Measurements from ENCODE around the gene STARD3NL. TPM values are rescaled to one million over a fixed set of nuclear protein-coding genes. Genes with fewer than 3 reads are reported as not detected.
"Not testable (repeated sequence)": the region's sequence is repeated elsewhere in the genome, so short reads cannot be mapped to it uniquely, and the experiment has no call there.

Gene STARD3NL, protein sequence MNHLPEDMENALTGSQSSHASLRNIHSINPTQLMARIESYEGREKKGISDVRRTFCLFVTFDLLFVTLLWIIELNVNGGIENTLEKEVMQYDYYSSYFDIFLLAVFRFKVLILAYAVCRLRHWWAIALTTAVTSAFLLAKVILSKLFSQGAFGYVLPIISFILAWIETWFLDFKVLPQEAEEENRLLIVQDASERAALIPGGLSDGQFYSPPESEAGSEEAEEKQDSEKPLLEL
- polyA plus RNA-seq (ENCODE audit: insufficient read length in 4 of 4): 10 to 100 TPM; 69.0 to 80.7 (median 78.8) TPM

GRCh38 chr7:38178004-38178694, at the start of gene STARD3NL:
Gene STARD3NL (plus strand): TSS chr7:38178245. CDS start chr7:38207505, 29,260 bp downstream.
- DNase-seq (ENCODE audit: low read depth in 4 of 4, low spot score in 3 of 4): peak; percentile 99 to 100 (median 100)

- DNase-seq (ENCODE audit: low read depth in 4 of 4, low spot score in 3 of 4): no peak
Observed at GRCh38 chr7:38129162-38129561, 48.9 kb upstream of the STARD3NL start.

DNA sequence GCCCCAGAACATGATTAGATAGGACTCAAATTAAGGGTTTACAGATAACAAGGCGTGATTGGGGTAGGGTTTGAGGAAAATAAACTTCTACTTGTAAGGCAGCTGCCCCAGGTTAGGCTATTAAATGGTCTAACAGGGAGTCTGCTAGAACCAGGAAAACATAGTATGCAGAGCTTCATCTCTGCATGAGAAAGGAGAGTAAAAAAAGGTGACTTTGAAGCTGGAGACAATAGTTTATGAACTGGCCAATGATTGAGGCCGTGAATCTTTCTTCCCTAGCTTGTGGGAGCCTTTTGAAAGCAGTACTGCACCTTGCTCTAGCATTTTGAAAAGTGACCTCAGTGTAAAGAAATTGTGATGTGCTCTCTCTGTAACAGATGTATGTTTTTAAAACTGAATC, 48.5 kb upstream of the STARD3NL start:
- DNase-seq (ENCODE audit: low read depth in 4 of 4, low spot score in 3 of 4): no peak

DNA sequence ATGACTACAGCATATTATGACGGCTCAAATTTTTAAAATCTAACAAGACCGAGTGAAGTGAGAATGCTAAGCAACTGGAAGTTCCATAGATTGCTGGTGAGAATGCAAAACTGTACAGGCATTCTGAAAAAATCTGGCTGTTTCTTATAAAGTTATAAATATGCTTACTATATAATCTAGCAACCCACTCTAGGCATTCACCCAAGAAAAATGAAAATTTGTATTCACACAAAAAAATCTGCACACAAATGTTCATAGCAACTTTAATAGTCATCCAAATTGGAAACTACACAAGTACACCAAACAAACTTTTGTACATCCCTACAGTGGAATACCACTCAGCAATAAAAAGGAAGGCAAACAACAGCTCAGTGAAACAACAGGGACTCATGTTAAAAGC, 39.9 kb upstream of the STARD3NL start:
- no peak for DNase-seq (ENCODE audit: low read depth in 4 of 4, low spot score in 3 of 4)

- no peak for DNase-seq (ENCODE audit: low read depth in 4 of 4, low spot score in 3 of 4)
Observed at GRCh38 chr7:38141187-38141586, 36.9 kb upstream of the STARD3NL start.

DNA sequence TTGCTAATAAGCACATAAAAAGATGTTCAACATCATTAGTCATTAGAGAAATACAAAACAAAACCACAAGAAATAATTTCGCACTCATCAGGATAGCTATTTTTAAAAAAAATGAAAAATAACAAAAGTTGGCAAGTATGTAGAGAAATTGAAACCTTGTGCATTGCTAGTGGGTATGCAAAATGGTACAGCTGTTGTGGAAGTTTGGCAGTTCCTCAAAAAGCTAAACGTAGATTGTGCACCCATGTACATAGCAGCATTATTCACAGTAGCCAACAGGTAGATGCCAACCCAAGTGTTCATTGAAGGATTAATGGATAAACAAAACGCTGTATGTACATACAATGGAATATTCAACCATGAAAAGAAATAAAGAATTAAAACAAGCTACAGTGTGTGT, 35.3 kb upstream of the STARD3NL start:
- no peak for DNase-seq (ENCODE audit: low read depth in 4 of 4, low spot score in 3 of 4)

DNA sequence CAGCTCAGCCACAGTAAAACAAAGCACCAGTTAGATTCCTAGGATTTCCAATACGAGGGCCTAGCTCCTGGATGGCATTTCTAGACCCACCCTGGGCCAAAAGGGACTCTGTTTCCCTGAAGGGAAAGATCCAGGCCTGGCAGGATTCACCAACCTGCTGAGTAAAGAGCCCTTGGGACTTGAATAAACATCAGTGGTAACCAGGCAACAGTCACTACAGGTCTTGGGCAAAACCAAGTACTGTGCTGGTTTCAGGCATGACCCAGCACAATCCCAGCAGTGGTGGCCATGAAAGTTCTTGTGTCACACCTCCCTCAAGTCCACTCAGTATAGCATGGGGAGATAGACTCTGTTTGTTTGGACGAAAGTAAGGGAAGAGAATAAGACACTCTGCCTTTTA, 31.0 kb upstream of the STARD3NL start:
- DNase-seq (ENCODE audit: low read depth in 4 of 4, low spot score in 3 of 4): no peak

- DNase-seq (ENCODE audit: low read depth in 4 of 4, low spot score in 3 of 4): no peak
Observed at GRCh38 chr7:38151556-38151955, 26.5 kb upstream of the STARD3NL start.

- DNase-seq (ENCODE audit: low read depth in 4 of 4, low spot score in 3 of 4): no peak
Observed at GRCh38 chr7:38153515-38153914, 24.5 kb upstream of the STARD3NL start.

- no peak for DNase-seq (ENCODE audit: low read depth in 4 of 4, low spot score in 3 of 4)
Observed at GRCh38 chr7:38154278-38154677, 23.8 kb upstream of the STARD3NL start.

DNA sequence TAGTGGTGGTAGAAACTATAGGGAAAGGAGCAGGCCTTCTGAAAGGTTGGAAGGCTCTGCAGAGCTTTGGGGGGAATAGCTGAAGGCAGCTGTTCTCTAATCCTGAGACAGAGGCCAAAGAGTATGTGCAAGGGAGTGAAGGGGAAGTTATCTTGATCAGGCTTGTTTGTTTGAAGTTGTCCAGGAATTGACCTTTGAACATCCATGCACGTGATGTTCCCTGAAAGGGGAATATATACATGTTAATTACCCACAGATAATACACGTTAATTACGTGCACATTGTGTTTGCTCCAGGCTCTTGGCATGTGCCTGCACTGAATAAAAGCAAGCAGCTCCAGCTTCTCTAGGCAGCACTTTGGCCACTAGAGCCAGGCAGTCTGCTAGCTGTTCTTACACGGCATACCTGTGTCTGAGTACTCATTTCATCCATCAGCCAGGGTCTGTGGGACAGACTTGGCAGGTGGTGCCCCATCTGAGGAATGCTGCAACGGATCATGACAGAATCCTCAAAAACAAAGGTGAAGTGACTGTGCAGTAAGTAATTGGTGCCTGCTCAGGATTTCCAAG, 18.0 kb upstream of the STARD3NL start:
- DNase-seq (ENCODE audit: low read depth in 4 of 4, low spot score in 3 of 4): no peak

DNA sequence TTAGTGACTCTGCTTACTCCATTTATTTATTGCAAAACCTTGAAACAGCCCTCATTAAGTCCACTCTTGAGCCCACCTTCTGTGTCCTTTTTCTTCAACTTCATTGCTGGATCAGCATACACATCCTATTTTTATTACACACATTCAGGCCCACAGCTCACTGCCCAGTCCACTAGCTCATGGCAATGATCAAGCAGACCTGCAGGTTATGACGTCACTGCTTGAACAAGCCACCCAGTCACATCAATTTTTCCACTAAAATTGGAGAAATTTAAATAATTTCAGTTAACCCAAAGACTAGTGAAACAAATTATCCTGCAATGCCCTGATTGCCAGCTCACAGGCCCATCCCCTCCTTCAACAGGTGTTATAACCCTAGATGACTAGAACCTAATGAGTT, 16.0 kb upstream of the STARD3NL start:
- no peak for DNase-seq (ENCODE audit: low read depth in 4 of 4, low spot score in 3 of 4)

GRCh38 chr7:38163671-38164070, 14.4 kb upstream of the STARD3NL start:
- no peak for DNase-seq (ENCODE audit: low read depth in 4 of 4, low spot score in 3 of 4)

DNA sequence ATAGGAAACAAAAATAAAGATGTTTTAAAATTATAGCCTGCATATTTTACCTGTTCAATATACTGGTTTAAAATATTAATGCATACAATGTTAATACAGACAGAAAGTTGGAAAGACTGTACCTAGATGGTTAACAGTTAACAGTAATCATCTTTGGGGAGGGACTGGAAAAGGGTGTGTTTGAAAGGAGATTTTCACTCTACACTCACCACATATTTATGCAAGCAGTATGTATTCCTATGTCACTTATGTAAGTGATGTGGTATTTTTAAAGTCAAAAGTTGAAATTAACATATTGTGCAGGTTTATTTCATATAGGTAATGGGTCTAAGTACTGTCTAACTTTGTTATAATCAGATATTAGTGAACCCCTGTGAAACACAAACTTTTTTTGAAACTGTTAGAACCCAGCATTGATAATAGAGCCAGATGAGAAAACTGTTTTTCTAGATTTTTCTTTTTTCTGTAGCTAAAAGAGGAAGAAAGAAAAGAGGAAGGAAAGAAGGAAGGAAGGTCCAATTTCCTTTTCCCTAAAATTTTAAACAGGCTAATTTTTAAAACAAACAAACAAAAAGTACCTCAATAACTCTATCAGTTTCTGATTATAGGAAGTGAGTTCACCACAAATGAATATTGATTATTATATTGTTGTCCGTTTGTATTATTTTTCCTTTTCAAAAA, 9.0 kb upstream of the STARD3NL start:
- no peak for DNase-seq (ENCODE audit: low read depth in 4 of 4, low spot score in 3 of 4)

DNA sequence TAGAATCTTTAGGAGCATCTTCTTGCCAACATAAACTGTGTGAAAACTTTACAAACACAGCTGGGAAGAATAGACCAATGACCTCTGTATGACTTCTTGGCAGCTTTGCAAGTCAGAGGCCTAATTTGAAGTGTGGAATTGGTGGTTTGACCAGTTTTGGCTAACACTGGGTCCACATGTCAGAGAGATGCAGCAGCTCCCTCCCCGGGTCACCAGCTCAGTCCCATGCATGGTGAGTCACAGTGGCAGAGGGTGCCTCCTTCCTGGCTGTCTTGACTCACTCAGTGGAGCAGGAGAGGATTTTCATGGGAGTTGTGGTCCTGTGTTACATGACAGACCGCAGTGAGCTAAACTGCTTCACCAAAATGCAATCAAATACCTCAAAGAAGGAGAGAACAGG, 8.2 kb upstream of the STARD3NL start:
- DNase-seq (ENCODE audit: low read depth in 4 of 4, low spot score in 3 of 4): no peak

GRCh38 chr7:38171623-38172391, 6.2 kb upstream of the STARD3NL start:
- DNase-seq (ENCODE audit: low read depth in 4 of 4, low spot score in 3 of 4): no peak

GRCh38 chr7:38175547-38175946, 2.5 kb upstream of the STARD3NL start:
- DNase-seq (ENCODE audit: low read depth in 4 of 4, low spot score in 3 of 4): not testable (repeated sequence)

- DNase-seq (ENCODE audit: low read depth in 4 of 4, low spot score in 3 of 4): no peak
Observed at GRCh38 chr7:38177621-38178003, 433 bp upstream of the STARD3NL start.

DNA sequence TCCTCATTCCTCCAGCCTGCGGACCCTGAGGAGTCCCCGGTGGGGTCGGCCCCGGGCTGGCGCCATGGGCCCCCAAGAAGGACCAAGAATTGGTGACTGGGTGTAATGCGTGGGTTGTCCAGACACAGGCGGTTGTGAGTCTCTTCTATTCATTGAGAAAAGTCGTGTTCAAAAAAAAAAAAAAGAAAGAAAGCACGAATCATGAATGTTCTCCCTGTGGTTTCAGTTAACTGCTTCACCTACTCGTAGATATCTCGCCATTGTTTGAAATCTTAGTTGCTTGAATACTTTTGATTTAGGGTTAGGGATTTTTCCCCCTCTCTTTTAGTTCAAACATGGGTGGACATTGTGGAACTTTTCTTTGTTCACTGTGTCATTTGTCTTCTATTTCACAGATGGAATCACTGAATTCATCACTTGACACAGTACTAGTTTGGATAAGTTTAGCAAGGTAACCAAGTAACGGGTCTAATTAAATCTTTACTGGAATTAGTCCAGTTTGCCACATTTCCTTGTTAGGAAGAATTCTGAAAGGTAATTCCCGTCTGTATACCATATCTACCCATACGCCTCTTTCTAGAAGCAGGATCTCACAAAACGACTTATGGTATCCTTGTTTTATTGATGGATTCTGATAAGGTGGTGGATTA, 775 bp downstream of the STARD3NL start:
- DNase-seq (ENCODE audit: low read depth in 4 of 4, low spot score in 3 of 4): peak in 2 of 4 donors; percentile 34 to 39

- DNase-seq (ENCODE audit: low read depth in 4 of 4, low spot score in 3 of 4): no peak
Observed at GRCh38 chr7:38179776-38180226, 1.8 kb downstream of the STARD3NL start.
